ENCODE data around the gene ATPAF1. TPM values are rescaled to one million over a fixed set of nuclear protein-coding genes. Genes with fewer than 3 reads are reported as not detected.

The ATPAF1 gene
- total RNA-seq, 1 donor from 2014 or later, result 19.3 TPM

- Histone ChIP-seq H3K9ac (ENCODE audit: low read length) (no peak overlapping the region), H3K4me1 (ENCODE audit: insufficient read depth, low read length) (peaks cover 5% of the 10 kb centered on the region), H3K4me2 (ENCODE audit: low read length) (no peak overlapping the region), H3K27me3 (ENCODE audit: insufficient read depth, low read length) (no peaks in the 10 kb centered on the region), H3K79me2 (ENCODE audit: insufficient read depth, low read length) (peaks cover 8% of the 10 kb centered on the region), H3K27ac (ENCODE audit: low read depth, low read length) (no peak overlapping the region), H3K9me3 (ENCODE audit: insufficient read depth, low read depth, low read length) (no peaks in the 10 kb centered on the region), H4K20me1 (ENCODE audit: insufficient read depth, low read length) (peaks cover 12% of the 10 kb centered on the region), H3K4me3 (ENCODE audit: insufficient read depth, low read depth, low read length) (no peak overlapping the region), H2AFZ (ENCODE audit: low read depth, low read length) (no peak overlapping the region), H3K36me3 (ENCODE audit: insufficient read depth, low read length) (no peaks in the 10 kb centered on the region)
- TF ChIP-seq CTCF (IDR thresholded peaks at IDR 0.05; ENCODE audit: insufficient read depth, low read depth, low read length) (no peak), EZH2 (IDR thresholded peaks at IDR 0.05; ENCODE audit: insufficient read depth, low read length) (no peak)
- no peak for FAIRE-seq
- DNase-seq (ENCODE audit: low read depth), result no peak
- Mint-ChIP-seq H3K9me3 (ENCODE audit: unreplicated experiment) (no peaks in the 10 kb centered on the region), H3K27me3 (ENCODE audit: low read depth, unreplicated experiment) (no peaks in the 10 kb centered on the region), H3K4me1 (ENCODE audit: low read depth, unreplicated experiment) (peaks cover 2% of the 10 kb centered on the region), H3K27ac (ENCODE audit: unreplicated experiment) (no peak overlapping the region), H3K4me3 (ENCODE audit: unreplicated experiment) (no peak overlapping the region), H3K36me3 (ENCODE audit: low read depth, unreplicated experiment) (peaks cover 25% of the 10 kb centered on the region)
Observed at GRCh38 chr1:46605232-46605631, 62.9 kb downstream of the ATPAF1 start.

GRCh38 chr1:46603858-46604549 is 64.2 kb downstream of the ATPAF1 start, which contains the start of gene MKNK1:
Gene MKNK1, minus strand, starts transcription at chr1:46604268. Its CDS starts 20,941 bp downstream, at chr1:46583327.
- FAIRE-seq (no peak), DNase-seq (ENCODE audit: low read depth) (peak; percentile 75)
- Mint-ChIP-seq H3K4me3 (ENCODE audit: unreplicated experiment) (peak within 1 kb of the TSS; percentile 96), H3K27me3 (ENCODE audit: low read depth, unreplicated experiment) (no peaks in the 10 kb centered on the region), H3K27ac (ENCODE audit: unreplicated experiment) (peak within 1 kb of the TSS; percentile 85), H3K36me3 (ENCODE audit: low read depth, unreplicated experiment) (peaks cover 15% of the 10 kb centered on the region), H3K9me3 (ENCODE audit: unreplicated experiment) (no peaks in the 10 kb centered on the region), H3K4me1 (ENCODE audit: low read depth, unreplicated experiment) (peaks cover 5% of the 10 kb centered on the region)
- no peak for TF ChIP-seq CTCF (IDR thresholded peaks at IDR 0.05; ENCODE audit: insufficient read depth, low read depth, low read length)
- no peak for TF ChIP-seq EZH2 (IDR thresholded peaks at IDR 0.05; ENCODE audit: insufficient read depth, low read length)
- H3K27ac ChIP-seq (ENCODE audit: low read depth, low read length), result peak within 1 kb of the TSS; percentile 26
- peak within 1 kb of the TSS; percentile 86 for H3K4me3 ChIP-seq (ENCODE audit: insufficient read depth, low read depth, low read length)
- no peaks in the 10 kb centered on the region for H3K9me3 ChIP-seq (ENCODE audit: insufficient read depth, low read depth, low read length)
- H3K4me2 ChIP-seq (ENCODE audit: low read length), result peak within 1 kb of the TSS; percentile 97
- H3K79me2 ChIP-seq (ENCODE audit: insufficient read depth, low read length), result peaks cover 8% of the 10 kb centered on the region
- no peaks in the 10 kb centered on the region for H3K36me3 ChIP-seq (ENCODE audit: insufficient read depth, low read length)
- peaks cover 5% of the 10 kb centered on the region for H3K4me1 ChIP-seq (ENCODE audit: insufficient read depth, low read length)
- H2AFZ ChIP-seq (ENCODE audit: low read depth, low read length), result peak within 1 kb of the TSS; percentile 99
- peak within 1 kb of the TSS; percentile 88 for H3K9ac ChIP-seq (ENCODE audit: low read length)
- peaks cover 22% of the 10 kb centered on the region for H4K20me1 ChIP-seq (ENCODE audit: insufficient read depth, low read length)
- no peaks in the 10 kb centered on the region for H3K27me3 ChIP-seq (ENCODE audit: insufficient read depth, low read length)

- Histone ChIP-seq H3K4me3 (ENCODE audit: insufficient read depth, low read depth, low read length) (peak overlapping the region; percentile 86), H3K79me2 (ENCODE audit: insufficient read depth, low read length) (peaks cover 8% of the 10 kb centered on the region), H3K9ac (ENCODE audit: low read length) (peak overlapping the region; percentile 88), H3K4me1 (ENCODE audit: insufficient read depth, low read length) (peaks cover 5% of the 10 kb centered on the region), H3K4me2 (ENCODE audit: low read length) (peak overlapping the region; percentile 97), H4K20me1 (ENCODE audit: insufficient read depth, low read length) (peaks cover 28% of the 10 kb centered on the region), H3K9me3 (ENCODE audit: insufficient read depth, low read depth, low read length) (no peaks in the 10 kb centered on the region), H3K27ac (ENCODE audit: low read depth, low read length) (no peak overlapping the region), H3K36me3 (ENCODE audit: insufficient read depth, low read length) (no peaks in the 10 kb centered on the region), H3K27me3 (ENCODE audit: insufficient read depth, low read length) (no peaks in the 10 kb centered on the region), H2AFZ (ENCODE audit: low read depth, low read length) (peak overlapping the region; percentile 99)
- DNase-seq (ENCODE audit: low read depth) (no peak), FAIRE-seq (no peak)
- no peaks in the 10 kb centered on the region for H3K27me3 Mint-ChIP-seq (ENCODE audit: low read depth, unreplicated experiment)
- no peak for TF ChIP-seq EZH2 (IDR thresholded peaks at IDR 0.05; ENCODE audit: insufficient read depth, low read length)
- TF ChIP-seq CTCF (IDR thresholded peaks at IDR 0.05; ENCODE audit: insufficient read depth, low read depth, low read length), result no peak
- peak overlapping the region; percentile 96 for H3K4me3 Mint-ChIP-seq (ENCODE audit: unreplicated experiment)
- no peaks in the 10 kb centered on the region for H3K9me3 Mint-ChIP-seq (ENCODE audit: unreplicated experiment)
- H3K4me1 Mint-ChIP-seq (ENCODE audit: low read depth, unreplicated experiment), result peaks cover 5% of the 10 kb centered on the region
- peaks cover 9% of the 10 kb centered on the region for H3K36me3 Mint-ChIP-seq (ENCODE audit: low read depth, unreplicated experiment)
- H3K27ac Mint-ChIP-seq (ENCODE audit: unreplicated experiment), result peak overlapping the region; percentile 85
Observed at GRCh38 chr1:46603481-46603857, 64.7 kb downstream of the ATPAF1 start.
